ENCODE results near the gene BBIP1.

BBIP1 gene

DNA sequence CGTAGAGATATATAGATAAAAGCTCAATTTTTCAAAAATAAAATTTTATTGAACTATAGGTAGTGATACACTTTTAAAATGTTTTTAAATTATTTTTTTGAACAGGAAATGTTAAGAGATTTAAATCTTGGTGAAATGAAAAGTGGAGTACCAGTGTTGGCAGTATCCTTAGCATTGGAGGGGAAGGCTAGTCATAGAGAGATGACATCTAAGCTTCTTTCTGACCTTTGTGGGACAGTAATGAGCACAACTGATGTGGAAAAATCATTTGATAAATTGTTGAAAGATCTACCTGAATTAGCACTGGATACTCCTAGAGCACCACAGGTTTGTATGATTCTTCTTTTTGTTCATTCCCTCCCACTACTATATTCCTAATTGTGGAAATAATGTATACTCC lies 31.4 kb downstream of the BBIP1 start:
- Mint-ChIP-seq H3K4me3 (peak overlapping the region in 1 of 2 donors; percentile 47), H3K27me3 (no peaks in the 10 kb centered on the region), H3K4me1 (ENCODE audit: low read depth in 2 of 2) (peaks cover 30 to 51% of the 10 kb centered on the region in 2 donors), H3K36me3 (ENCODE audit: insufficient read depth) (peaks cover 89% of the 10 kb centered on the region), H3K27ac (peak overlapping the region in 1 of 2 donors; percentile 38), H3K9me3 (no peaks in the 10 kb centered on the region)
- ATAC-seq (replicated peaks), result no peak
- no peak for DNase-seq

DNA sequence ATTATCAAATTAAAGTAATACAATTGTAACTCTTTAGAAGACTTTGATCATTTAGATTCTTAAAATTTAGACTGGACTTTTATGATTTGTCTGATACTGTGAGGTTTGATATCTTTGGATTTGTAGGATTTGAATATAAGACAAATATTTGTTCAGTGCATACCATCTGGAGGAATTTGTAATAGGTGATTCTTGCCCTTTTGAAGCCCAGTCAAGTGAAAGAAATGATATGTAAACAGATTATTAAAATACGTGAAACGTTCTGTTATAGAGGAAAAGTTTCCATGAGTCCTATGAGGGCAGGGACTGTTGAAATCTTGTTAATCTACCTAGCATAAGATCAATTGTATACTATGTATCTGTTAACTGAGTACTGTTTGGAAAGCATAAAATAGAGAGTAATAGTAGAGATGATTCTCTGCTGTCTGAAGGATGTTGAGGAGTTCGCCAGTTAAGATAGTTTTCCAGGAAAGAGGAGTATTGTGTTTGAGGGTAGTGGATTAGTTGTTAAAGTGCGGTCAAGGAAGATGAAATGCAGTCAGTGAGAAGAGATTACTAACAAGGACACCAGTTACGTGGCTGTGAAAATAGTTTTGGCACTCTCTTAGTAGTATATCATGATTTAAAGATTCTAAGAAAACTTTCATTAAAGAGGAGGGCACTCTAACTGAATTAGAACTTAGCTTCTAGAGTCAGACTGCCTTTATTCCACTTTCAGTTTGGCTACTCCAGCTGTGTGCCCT lies 32.9 kb downstream of the BBIP1 start:
- Mint-ChIP-seq H3K4me3 (peak overlapping the region; percentile 3 to 37), H3K27me3 (no peaks in the 10 kb centered on the region), H3K36me3 (ENCODE audit: insufficient read depth) (peaks cover 89% of the 10 kb centered on the region)

DNA sequence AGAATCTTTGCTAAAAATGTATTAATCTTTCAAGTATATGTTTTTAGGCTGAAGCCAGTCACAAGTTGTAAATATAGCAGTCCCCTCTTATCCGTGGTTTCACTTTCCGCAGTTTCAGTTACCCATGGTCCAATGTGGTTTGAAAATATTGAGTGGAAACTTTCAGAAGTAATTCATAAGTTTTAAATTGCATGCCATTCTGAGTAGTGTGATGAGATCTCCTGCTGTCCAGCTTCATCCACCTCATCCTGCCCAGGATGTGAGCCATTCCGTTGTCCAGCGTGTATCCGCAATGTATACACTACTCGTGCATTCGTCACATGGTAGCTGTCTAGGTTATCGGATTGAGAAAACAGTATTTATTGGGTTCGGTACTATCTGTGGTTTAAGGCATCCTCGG lies 35.1 kb downstream of the BBIP1 start:
- H3K4me1 Mint-ChIP-seq (ENCODE audit: low read depth in 2 of 2), result peaks cover 38 to 59% of the 10 kb centered on the region in 2 donors
- peak overlapping the region; percentile 78 to 83 for H3K4me3 Mint-ChIP-seq
- DNase-seq (no peak), ATAC-seq (replicated peaks) (peak; percentile 31)
- peaks cover 90% of the 10 kb centered on the region for H3K36me3 Mint-ChIP-seq (ENCODE audit: insufficient read depth)
- no peaks in the 10 kb centered on the region for H3K27me3 Mint-ChIP-seq
- peak overlapping the region; percentile 83 to 87 for H3K27ac Mint-ChIP-seq
- H3K9me3 Mint-ChIP-seq, result no peaks in the 10 kb centered on the region

More for the DNA sequence above, 32.9 kb downstream of the BBIP1 start:
- Mint-ChIP-seq H3K4me1 (ENCODE audit: low read depth in 2 of 2) (peaks cover 31 to 48% of the 10 kb centered on the region in 2 donors), H3K9me3 (no peaks in the 10 kb centered on the region), H3K27ac (peak overlapping the region; percentile 11 to 82)
- ATAC-seq (replicated peaks), result peak; percentile 51
- no peak for DNase-seq

GRCh38 chr10:110881905-110882304 lies 37.1 kb downstream of the BBIP1 start:
- H3K4me1 Mint-ChIP-seq (ENCODE audit: low read depth in 2 of 2), result peaks cover 46 to 71% of the 10 kb centered on the region in 2 donors
- H3K4me3 Mint-ChIP-seq, result peak overlapping the region; percentile 59 to 67
- H3K9me3 Mint-ChIP-seq, result no peaks in the 10 kb centered on the region
- peak overlapping the region; percentile 51 to 57 for H3K27ac Mint-ChIP-seq
- no peak for ATAC-seq (replicated peaks)
- peaks cover 86% of the 10 kb centered on the region for H3K36me3 Mint-ChIP-seq (ENCODE audit: insufficient read depth)
- DNase-seq, result no peak
- H3K27me3 Mint-ChIP-seq, result no peaks in the 10 kb centered on the region

- Mint-ChIP-seq H3K27ac (peak overlapping the region; percentile 46 to 57), H3K36me3 (ENCODE audit: insufficient read depth) (peaks cover 86% of the 10 kb centered on the region), H3K9me3 (no peaks in the 10 kb centered on the region), H3K4me3 (peak overlapping the region; percentile 67 to 68), H3K27me3 (no peaks in the 10 kb centered on the region), H3K4me1 (ENCODE audit: low read depth in 2 of 2) (peaks cover 45 to 69% of the 10 kb centered on the region in 2 donors)
- ATAC-seq (replicated peaks), result no peak
- no peak for DNase-seq
Observed at GRCh38 chr10:110881247-110881646, 37.7 kb downstream of the BBIP1 start.

GRCh38 chr10:110880012-110880411 lies 39.0 kb downstream of the BBIP1 start:
- H3K36me3 Mint-ChIP-seq (ENCODE audit: insufficient read depth), result peaks cover 85% of the 10 kb centered on the region
- H3K9me3 Mint-ChIP-seq, result no peaks in the 10 kb centered on the region
- peaks cover 49 to 72% of the 10 kb centered on the region in 2 donors for H3K4me1 Mint-ChIP-seq (ENCODE audit: low read depth in 2 of 2)
- ATAC-seq (replicated peaks) (no peak), DNase-seq (no peak)
- no peaks in the 10 kb centered on the region for H3K27me3 Mint-ChIP-seq
- H3K4me3 Mint-ChIP-seq, result peak overlapping the region in 1 of 2 donors; percentile 34
- peak overlapping the region; percentile 46 to 56 for H3K27ac Mint-ChIP-seq

DNA sequence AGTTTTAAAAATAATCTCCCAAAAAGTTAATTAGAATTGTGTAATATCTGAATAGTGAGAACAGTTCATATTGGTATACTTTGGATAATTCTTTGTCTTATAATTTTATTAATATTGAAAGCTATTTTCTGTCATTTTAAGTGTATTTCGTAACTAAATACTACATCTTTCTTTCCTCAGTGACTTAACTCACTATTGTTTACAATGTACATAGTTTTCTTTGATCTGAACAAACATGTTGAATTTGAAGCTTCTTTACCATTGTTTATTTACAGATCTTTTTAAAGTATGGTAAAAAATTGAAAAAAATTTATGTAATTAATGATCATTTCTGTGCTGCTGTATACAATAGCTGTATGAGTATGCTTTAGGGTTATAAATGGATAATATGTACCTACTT lies 42.2 kb downstream of the BBIP1 start:
- Mint-ChIP-seq H3K9me3 (no peaks in the 10 kb centered on the region), H3K4me3 (peak overlapping the region in 1 of 2 donors; percentile 34), H3K27ac (no peak overlapping the region), H3K27me3 (no peaks in the 10 kb centered on the region), H3K36me3 (ENCODE audit: insufficient read depth) (peaks cover 83% of the 10 kb centered on the region), H3K4me1 (ENCODE audit: low read depth in 2 of 2) (peaks cover 35 to 52% of the 10 kb centered on the region in 2 donors)
- DNase-seq, result no peak
- ATAC-seq (replicated peaks), result no peak

- DNase-seq (no peak), ATAC-seq (replicated peaks) (no peak)
- peak overlapping the region; percentile 76 to 79 for H3K27ac Mint-ChIP-seq
- peaks cover 83% of the 10 kb centered on the region for H3K36me3 Mint-ChIP-seq (ENCODE audit: insufficient read depth)
- peak overlapping the region; percentile 64 to 87 for H3K4me3 Mint-ChIP-seq
- no peaks in the 10 kb centered on the region for H3K27me3 Mint-ChIP-seq
- no peaks in the 10 kb centered on the region for H3K9me3 Mint-ChIP-seq
- H3K4me1 Mint-ChIP-seq (ENCODE audit: low read depth in 2 of 2), result peaks cover 35 to 50% of the 10 kb centered on the region in 2 donors
Observed at GRCh38 chr10:110876000-110876399, 43.0 kb downstream of the BBIP1 start.

- peaks cover 45 to 55% of the 10 kb centered on the region in 2 donors for H3K4me1 Mint-ChIP-seq (ENCODE audit: low read depth in 2 of 2)
Observed at GRCh38 chr10:110873951-110874350, 45.0 kb downstream of the BBIP1 start.

DNA sequence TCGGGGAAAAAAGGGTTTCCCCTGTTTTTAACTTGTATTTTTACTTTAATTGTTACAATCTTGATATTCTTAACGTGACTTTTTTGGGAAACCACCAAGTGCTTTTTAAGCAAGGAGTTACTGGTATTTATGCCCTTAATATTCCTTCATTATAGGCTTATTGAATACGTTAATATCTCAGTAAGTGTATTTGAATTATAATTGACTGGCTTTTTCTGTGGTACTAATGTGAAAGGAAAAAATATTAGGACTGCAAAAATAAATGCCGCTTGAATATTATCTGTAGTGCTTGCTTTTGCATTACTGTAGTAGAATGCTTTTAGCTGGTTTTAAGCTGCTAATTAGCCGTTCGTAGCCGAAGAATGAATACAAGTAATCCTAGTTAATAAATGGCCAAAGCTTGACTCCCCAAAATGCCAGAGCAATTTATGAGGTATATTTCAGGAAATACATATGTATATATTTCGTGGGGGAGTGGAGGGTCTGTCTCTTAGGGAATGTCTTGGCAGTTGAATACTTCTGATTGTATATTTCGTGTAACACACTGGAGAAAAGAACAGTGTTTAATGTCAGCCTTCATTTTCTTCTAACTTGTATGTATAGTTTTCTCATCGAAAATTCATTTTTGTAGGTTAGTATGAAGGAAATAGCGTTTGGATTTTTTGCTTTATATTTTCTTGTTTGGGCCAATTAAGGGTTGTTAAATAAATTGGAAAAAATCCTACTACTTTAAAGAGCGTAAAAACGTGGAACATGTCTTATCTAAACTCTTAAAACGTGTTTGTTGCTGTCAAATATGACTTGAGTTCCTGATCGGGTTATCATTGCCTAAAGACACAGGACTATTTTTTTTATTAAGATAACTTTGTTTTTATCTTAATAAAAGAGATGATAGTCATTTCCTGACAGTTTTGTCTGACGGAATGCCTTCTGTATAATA lies 45.7 kb downstream of the BBIP1 start:
- Mint-ChIP-seq H3K36me3 (ENCODE audit: insufficient read depth) (peaks cover 77% of the 10 kb centered on the region), H3K9me3 (no peaks in the 10 kb centered on the region), H3K27me3 (no peaks in the 10 kb centered on the region), H3K4me3 (peak overlapping the region; percentile 86 to 87), H3K27ac (peak overlapping the region; percentile 87 to 99), H3K4me1 (ENCODE audit: low read depth in 2 of 2) (peaks cover 46 to 57% of the 10 kb centered on the region in 2 donors)
- no peak for ATAC-seq (replicated peaks)
- DNase-seq, result no peak

More at GRCh38 chr10:110873951-110874350, 45.0 kb downstream of the BBIP1 start:
- Mint-ChIP-seq H3K9me3 (no peaks in the 10 kb centered on the region), H3K27ac (peak overlapping the region; percentile 87 to 99), H3K4me3 (peak overlapping the region; percentile 86 to 87), H3K36me3 (ENCODE audit: insufficient read depth) (peaks cover 76% of the 10 kb centered on the region), H3K27me3 (no peaks in the 10 kb centered on the region)
- DNase-seq (no peak), ATAC-seq (replicated peaks) (no peak)

DNA sequence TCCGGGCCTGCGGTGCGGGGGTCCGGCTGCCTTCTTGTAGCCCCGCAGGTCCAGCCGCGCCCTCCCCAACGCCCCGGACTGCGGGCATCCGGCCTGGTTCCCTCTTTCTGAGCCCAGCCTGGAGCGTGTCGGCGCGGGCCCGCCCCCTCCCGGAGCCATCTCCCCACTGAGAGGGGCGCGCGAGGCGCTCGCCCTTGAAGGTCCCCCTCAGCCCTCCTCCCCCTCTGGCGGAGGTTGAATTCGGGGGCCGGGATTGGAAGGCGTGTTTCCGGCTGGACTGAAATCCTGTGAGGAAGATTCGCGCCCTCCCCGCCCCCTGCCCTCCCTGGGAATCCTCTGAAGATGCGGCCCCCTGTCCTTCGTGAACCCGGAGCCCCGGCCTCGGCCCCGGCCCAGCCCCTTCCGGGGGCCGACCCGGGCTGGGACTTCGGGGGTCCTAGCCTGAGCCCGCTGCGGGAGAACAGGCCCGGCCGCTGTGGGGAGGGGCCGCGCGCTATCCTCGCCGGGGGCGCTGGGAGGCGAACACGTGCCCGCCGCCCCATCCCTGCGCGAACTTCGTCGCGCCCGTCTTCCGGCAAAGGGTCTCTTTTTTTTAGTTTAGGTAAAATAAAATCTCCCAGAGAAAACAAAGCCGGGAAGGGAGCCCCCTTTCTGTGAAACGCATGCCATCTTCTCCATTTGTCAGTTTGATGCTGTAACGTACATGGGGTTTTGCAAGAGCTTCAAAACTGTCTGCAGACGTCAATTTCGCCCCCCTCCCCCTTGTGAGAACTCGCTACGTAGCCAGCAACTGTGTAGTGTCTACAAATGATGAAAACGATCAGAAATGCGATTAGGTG lies 46.6 kb downstream of the BBIP1 start:
- peak overlapping the region; percentile 86 to 87 for H3K4me3 Mint-ChIP-seq
- peaks cover 68% of the 10 kb centered on the region for H3K36me3 Mint-ChIP-seq (ENCODE audit: insufficient read depth)
- no peaks in the 10 kb centered on the region for H3K9me3 Mint-ChIP-seq
- peaks cover 48 to 57% of the 10 kb centered on the region in 2 donors for H3K4me1 Mint-ChIP-seq (ENCODE audit: low read depth in 2 of 2)
- DNase-seq (peak; percentile 77 to 87 (median 83)), ATAC-seq (replicated peaks) (peak; percentile 70)
- peak overlapping the region; percentile 87 to 99 for H3K27ac Mint-ChIP-seq
- no peaks in the 10 kb centered on the region for H3K27me3 Mint-ChIP-seq

- peak within 1 kb of the TSS; percentile 86 to 87 for H3K4me3 Mint-ChIP-seq
- H3K36me3 Mint-ChIP-seq (ENCODE audit: insufficient read depth), result peaks cover 62% of the 10 kb centered on the region
- DNase-seq (peak; percentile 88 to 92 (median 90)), ATAC-seq (replicated peaks) (peak; percentile 71)
- H3K9me3 Mint-ChIP-seq, result no peaks in the 10 kb centered on the region
- H3K4me1 Mint-ChIP-seq (ENCODE audit: low read depth in 2 of 2), result peaks cover 53 to 61% of the 10 kb centered on the region in 2 donors
- no peaks in the 10 kb centered on the region for H3K27me3 Mint-ChIP-seq
- H3K27ac Mint-ChIP-seq, result peak within 1 kb of the TSS; percentile 87 to 99
Observed at GRCh38 chr10:110871298-110872084, 47.5 kb downstream of the BBIP1 start, which contains the start of gene PDCD4. PDCD4 (plus strand) TSS chr10:110871928; CDS start chr10:110876028, 4,100 bp downstream.
